ENCODE data around the gene ELMOD3. TPM values are rescaled to one million over a fixed set of nuclear protein-coding genes. Genes with fewer than 3 reads are reported as not detected.
"Not testable (repeated sequence)": the region's sequence is repeated elsewhere in the genome, so short reads cannot be mapped to it uniquely, and the experiment has no call there.

ELMOD3 gene
- total RNA-seq, 1 donor from 2014 or later, result 10.2 TPM

GRCh38 chr2:85356186-85356585 lies 1.6 kb downstream of the ELMOD3 start:
- no peak for ATAC-seq
- DNase-seq (ENCODE audit: missing footprints), result no peak
- intact Hi-C loops (cut with DNase I), result loop anchor here (10.0 kb wide), 1 partner anchor 179 kb away; the partner anchor contains the start of gene MAT2A

- DNase-seq (ENCODE audit: missing footprints) (no peak), ATAC-seq (no peak)
- intact Hi-C loops (cut with DNase I), result loop anchor here (10.0 kb wide), 1 partner anchor 177 kb away; the partner anchor contains the start of gene MAT2A
Measured at GRCh38 chr2:85357736-85358135, 3.2 kb downstream of the ELMOD3 start.

- DNase-seq (ENCODE audit: missing footprints); ATAC-seq; intact Hi-C loops (cut with DNase I): not testable (repeated sequence)
Measured at GRCh38 chr2:85362653-85363387, 8.3 kb downstream of the ELMOD3 start.

DNA sequence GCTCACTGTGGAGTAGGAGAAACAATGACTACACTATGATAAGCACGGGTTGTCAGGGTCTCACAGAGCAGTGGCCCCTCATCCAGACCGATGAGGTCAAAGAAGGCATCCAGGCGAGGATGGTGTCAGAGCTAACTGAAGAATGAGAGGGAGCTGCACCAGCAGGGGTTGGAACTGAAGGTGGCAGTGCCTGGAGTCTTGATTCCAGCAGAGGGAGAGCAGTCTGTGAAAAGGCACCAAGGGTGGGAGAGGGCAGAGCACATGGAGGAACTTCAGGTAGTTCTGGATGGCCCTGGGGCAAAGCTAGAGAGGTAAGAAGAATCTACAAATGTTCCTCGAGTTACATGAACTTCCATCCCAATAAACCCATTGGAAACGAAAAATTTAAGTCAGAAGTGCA lies 12.6 kb downstream of the ELMOD3 start:
- no peak for DNase-seq (ENCODE audit: missing footprints)
- intact Hi-C loops (cut with DNase I), result no loop called here
- no peak for ATAC-seq

- intact Hi-C loops (cut with DNase I), result no loop called here
- DNase-seq (ENCODE audit: missing footprints) (no peak), ATAC-seq (no peak)
Measured at GRCh38 chr2:85368921-85369320, 14.4 kb downstream of the ELMOD3 start.

- intact Hi-C loops (cut with DNase I), result no loop called here
- ATAC-seq (no peak), DNase-seq (ENCODE audit: missing footprints) (no peak)
Measured at GRCh38 chr2:85369500-85369899, 14.9 kb downstream of the ELMOD3 start.

DNA sequence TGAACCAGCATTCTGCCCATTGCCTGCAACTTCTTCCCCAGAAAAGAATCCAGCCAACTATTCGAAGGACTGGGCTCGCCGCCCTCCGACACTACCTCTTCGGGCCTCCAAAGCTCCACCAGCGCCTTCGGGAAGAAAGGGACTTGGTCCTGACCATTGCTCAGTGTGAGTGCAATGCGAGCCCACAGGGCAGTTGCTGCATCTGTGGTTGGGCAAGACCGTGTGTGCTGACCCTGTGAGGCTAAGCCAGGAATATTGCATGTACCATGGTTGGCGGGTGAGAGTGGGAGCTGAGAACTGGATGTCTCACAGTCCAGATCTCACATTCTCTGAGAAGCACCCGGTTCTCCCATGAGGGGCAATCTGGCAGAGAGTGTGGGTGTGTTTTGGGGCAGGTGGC lies 16.5 kb downstream of the ELMOD3 start:
- ATAC-seq, result no peak
- DNase-seq (ENCODE audit: missing footprints), result no peak

GRCh38 chr2:85376291-85377065 lies 21.9 kb downstream of the ELMOD3 start:
- intact Hi-C loops (cut with DNase I), result no loop called here
- ATAC-seq (no peak), DNase-seq (ENCODE audit: missing footprints) (no peak)

More for the DNA sequence above, 16.5 kb downstream of the ELMOD3 start:
- intact Hi-C loops (cut with DNase I), result no loop called here

DNA sequence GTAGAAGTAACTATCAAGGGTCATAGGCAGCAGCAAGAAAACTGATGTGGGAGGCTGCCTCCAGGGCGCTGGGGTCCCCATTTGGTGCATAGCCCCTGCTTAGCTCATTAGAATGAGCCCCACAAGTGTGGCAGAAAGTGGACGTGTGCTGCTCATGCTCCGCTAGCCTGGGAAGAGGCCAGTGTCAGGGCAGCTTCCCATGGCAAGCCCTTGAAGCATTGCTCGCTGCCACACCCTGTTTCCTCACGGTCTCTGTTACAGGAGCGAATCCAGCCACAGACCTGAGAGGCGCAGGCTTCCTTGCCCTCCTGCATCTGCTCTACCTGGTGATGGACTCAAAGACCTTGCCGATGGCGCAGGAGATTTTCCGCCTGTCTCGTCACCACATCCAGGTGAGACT lies 22.5 kb downstream of the ELMOD3 start:
- no peak for DNase-seq (ENCODE audit: missing footprints)
- no peak for ATAC-seq
- intact Hi-C loops (cut with DNase I), result no loop called here

DNA sequence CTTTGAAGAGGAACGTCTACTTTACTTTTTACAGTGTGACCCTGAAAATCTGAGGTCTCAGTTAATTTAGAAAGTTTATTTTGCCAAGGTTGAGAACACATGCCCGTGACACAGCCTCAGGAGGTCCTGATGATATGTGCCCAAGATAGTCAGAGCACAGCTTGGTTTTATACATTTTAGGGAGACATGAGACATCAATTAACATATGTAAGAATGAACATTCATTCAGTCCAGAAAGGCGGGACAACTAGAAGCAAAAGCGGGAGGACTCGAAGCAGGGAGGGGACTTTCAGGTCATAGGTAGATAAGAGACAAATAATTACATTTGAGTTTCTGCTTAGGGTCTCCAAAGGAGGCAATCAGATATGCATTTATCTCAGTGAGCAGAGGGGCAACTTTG lies 23.7 kb downstream of the ELMOD3 start:
- ATAC-seq (no peak), DNase-seq (ENCODE audit: missing footprints) (no peak)
- intact Hi-C loops (cut with DNase I), result no loop called here

DNA sequence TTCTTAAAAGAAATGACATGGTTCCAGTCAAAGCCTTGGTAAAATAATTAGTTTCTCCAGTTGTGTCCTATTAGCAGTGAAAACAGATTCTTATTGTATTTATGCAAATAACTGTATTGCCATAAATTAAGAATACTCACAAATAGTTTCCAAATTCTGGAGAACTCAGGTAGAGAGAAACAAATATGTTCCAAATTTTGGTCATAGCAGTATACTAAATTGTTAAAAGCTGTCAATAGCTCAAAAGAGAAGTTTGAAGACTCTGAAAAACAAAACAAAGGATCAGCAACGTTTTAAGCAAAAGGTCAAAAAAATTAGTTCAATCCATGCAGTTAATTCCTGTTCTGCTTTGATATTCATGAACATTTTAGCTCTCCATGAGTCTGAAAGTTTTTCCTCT lies 25.5 kb downstream of the ELMOD3 start:
- DNase-seq (ENCODE audit: missing footprints) (no peak), ATAC-seq (no peak)
- intact Hi-C loops (cut with DNase I), result no loop called here

DNA sequence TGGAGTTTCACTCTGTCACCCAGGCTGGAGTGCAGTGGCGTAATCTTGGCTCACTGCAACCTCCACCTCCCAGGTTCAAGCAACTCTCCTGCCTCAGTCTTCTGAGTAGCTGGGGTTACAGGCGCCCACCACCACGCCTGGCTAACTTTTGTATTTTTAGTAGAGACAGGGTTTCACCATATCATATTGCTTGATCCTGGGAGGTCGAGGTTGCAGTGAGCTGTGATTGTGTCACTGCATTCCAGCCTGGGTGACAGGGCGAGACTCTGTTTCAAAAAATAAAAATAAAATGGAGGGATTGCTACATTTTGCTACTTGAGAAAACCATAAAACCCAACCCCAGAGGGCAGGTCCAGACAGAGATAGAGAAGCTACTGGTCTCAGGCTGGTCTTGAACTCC lies 28.6 kb downstream of the ELMOD3 start:
- intact Hi-C loops (cut with DNase I); ATAC-seq; DNase-seq (ENCODE audit: missing footprints): not testable (repeated sequence)

GRCh38 chr2:85383850-85384249 lies 29.3 kb downstream of the ELMOD3 start:
- no peak for ATAC-seq
- no peak for DNase-seq (ENCODE audit: missing footprints)
- intact Hi-C loops (cut with DNase I), result no loop called here

DNA sequence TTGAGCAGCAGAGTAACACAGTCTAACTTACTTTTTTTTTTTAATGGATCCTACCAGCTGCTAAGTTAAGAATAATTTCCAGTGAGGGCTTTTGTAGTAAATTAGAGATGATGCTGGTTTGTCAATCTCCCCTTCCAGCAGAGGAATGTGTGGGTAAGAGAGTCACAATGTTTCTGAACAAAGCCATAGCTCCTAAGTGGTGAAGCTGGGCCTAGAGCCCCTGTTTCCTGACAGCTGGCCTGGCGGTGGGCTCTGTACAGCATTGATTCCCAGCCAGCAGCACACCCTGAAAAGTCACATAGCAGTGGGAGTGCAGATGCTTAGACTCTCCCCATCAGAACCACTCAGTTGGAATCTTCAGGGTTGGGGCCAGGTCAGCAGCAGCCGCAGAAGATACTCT lies 31.2 kb downstream of the ELMOD3 start:
- DNase-seq (ENCODE audit: missing footprints) (no peak), ATAC-seq (no peak)
- intact Hi-C loops (cut with DNase I), result no loop called here

- ATAC-seq (no peak), DNase-seq (ENCODE audit: missing footprints) (no peak)
- intact Hi-C loops (cut with DNase I), result no loop called here
Measured at GRCh38 chr2:85387754-85388153, 33.2 kb downstream of the ELMOD3 start.

- intact Hi-C loops (cut with DNase I), result no loop called here
- ATAC-seq (no peak), DNase-seq (ENCODE audit: missing footprints) (no peak)
Measured at GRCh38 chr2:85388878-85389538, 34.4 kb downstream of the ELMOD3 start.

GRCh38 chr2:85390941-85391669 lies 36.5 kb downstream of the ELMOD3 start:
- no peak for DNase-seq (ENCODE audit: missing footprints)
- intact Hi-C loops (cut with DNase I), result no loop called here
- peak; percentile 40 for ATAC-seq

DNA sequence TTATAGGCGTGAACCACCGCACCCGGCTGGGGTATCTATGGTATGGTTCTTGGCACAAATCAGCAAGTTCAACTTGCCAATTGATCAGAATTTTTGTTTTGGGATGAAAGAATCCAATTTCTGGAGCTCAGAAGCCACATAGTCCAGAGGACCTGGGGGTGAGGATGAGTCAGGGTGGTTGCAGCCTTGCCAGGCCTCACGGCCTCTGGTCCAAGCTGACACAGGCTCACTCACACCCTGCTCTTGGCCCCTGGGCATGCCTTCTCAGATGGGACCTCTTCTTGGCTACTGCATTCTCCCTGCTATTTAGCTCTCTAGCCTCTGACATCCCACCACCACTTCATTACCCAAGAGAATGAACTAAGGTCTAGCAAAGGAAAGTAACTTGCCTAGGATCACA lies 39.3 kb downstream of the ELMOD3 start:
- DNase-seq (ENCODE audit: missing footprints) (no peak), ATAC-seq (no peak)
- intact Hi-C loops (cut with DNase I), result no loop called here

DNA sequence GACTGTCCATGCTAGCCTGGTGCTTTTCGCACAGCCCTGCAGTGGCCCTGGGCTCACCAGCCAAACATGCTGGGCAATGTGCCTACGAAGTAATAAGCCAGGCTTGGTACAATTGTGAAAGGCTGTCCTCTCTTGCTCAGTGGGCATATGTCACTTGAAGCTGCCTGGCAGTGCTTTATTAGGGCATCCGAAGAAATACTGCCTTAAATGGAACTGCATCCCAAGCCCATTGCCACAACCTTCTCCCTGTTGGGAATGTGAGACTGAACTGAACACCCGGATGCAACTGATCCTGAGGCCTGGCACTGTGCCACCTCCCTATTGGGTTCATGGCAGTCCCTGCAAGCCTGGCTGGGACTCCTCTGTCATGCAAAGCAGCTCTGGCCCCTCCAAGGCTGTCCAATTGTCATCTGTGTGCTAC lies 39.7 kb downstream of the ELMOD3 start:
- intact Hi-C loops (cut with DNase I), result no loop called here
- DNase-seq (ENCODE audit: missing footprints), result no peak

More for the DNA sequence above, 39.7 kb downstream of the ELMOD3 start:
- no peak for ATAC-seq

All from Right ventricle myocardium inferior (tissue), 1 donor.